GOT3 (cell line): ENCODE data around the gene DRC1.

Experiments
- DNase-seq: peaks from one replicate; lab custom pipeline; 2025; ENCODE audit warnings: mixed read lengths; lab: John Stamatoyannopoulos, UW

The DRC1 gene

DNA sequence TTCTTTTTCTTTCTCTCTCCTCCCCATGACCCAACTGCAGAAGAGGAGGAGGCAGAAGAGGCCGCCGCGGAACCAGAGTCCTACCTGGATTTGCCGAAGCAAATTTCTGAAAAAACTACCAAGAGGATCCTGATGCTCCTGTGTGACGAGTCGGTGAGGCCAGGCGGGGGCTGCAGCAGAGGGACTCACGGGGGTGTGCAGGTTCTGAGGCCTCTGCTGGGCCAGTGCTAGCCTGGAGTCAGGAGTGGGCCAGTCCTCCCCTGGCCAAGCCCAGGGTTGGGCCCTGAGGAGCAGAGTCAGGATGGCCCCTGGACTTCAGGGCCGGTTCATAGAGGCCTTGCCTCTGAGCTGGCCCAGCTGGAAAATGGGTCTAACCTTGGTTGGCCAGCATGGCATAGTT, 46.9 kb downstream of the DRC1 start:
- DNase-seq = no peak

GRCh38 chr2:26449278-26450030, 47.7 kb downstream of the DRC1 start:
- no peak for DNase-seq

DNA sequence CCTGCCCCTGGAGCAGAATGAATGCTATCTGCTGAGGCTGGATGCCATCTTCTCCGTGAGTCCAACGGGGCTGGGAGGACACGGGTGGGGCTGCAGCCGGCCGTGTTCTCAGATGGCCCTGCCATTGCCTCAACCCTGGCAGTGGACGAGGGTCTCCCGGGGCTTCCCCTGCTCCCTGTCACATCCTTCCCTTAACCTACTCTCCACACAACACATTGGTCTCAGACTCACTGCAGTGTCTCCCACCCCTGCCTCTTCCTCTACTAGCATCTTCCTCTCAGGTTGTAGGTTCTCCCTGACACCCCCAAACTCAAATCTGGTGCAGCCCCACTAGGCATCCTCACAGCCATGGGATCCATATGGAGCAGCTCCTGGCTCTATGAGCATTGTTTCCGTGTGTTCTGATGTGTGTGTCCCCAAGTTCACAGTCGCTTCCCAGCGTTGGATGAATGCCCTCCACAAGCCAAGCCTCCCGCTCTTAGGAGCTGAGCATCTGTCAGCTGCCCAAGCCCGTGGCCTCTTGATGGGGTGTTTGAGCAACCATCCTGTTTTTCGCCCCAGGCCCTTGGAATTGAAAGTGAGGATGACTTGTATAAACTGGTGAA, 48.4 kb downstream of the DRC1 start:
- no peak for DNase-seq

DNA sequence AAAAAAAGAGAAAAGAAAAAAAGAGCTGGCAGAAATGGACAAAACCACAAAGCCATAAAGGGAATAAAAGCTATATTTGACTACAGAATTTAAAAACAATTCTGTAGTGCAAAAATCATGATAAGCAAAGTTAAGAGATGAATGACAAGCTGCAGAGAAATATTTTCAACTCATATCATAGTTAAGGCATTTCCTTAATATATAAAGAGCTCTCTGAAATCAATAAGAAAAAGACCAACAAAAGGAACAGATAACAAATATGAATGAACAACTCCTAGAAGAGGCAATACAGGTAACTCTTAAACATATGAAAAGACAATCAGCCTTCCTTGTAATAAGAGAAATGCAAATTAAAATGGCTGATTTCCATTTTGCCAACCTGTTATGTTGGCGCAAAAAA, 50.0 kb downstream of the DRC1 start:
- DNase-seq = no peak

DNA sequence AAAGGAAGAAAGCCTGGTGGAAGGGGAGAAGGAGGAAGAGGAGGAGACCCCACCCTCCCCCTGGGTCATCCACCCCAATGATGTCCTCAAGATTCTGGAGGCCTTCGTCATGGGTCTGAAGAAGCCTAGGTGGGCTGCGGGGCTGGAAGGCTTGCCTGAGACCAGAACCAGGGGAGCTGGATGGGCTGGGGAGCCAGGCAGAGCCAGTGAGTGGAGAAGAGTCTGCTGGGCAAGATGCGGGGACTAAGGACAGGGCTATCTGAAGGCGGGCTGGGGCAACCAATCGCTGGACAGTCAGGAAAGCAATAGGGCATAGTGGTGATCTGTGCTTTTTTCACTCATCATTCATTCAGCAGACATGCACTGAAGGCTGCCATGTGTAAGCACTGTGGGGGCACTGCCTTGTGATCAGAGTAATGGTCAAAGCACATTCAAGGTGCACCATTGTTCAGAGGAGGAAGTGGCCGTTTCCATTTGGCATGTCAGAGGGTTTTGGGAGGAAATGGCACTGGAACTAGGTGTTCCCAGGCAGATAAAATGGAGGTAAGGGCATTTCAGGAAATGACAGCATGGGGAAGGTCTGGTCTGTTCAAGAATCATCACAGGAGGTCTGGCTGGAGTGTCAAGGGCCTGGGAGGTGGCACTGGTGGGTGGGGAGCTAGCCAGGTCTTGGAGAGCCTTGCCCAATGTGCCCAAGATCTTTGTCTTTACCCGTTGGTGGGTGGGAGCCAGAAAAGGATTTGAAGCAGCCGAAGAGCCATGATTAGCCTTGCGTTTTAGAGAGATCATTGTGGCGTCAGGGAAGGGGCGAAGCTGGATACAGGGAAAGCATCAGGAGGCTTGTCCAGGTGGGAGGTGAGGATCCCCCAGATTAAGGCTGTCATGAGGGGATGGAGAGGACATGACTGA, 52.0 kb downstream of the DRC1 start:
- no peak for DNase-seq

DNA sequence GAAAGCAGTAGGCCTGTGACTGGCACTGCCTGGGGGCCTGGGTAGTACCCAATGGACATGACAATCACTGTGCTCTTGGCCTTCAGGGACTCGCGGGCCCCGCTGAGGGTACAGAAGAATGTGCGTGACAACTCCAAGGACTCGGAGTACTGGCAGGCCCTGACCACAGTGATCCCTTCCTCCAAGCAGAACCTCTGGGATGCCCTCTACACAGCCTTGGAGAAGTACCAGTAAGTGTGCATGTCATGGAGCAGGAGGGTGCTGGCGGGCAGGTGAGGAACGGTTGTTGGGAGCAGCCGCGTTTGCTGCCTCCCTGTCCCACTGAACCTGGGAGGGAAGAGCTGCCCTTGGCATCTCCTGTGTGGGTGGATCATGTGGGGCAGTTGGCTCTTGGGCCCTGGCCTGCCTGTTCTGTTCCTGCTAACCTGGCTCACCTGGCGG, 52.9 kb downstream of the DRC1 start:
- DNase-seq = no peak

DNA sequence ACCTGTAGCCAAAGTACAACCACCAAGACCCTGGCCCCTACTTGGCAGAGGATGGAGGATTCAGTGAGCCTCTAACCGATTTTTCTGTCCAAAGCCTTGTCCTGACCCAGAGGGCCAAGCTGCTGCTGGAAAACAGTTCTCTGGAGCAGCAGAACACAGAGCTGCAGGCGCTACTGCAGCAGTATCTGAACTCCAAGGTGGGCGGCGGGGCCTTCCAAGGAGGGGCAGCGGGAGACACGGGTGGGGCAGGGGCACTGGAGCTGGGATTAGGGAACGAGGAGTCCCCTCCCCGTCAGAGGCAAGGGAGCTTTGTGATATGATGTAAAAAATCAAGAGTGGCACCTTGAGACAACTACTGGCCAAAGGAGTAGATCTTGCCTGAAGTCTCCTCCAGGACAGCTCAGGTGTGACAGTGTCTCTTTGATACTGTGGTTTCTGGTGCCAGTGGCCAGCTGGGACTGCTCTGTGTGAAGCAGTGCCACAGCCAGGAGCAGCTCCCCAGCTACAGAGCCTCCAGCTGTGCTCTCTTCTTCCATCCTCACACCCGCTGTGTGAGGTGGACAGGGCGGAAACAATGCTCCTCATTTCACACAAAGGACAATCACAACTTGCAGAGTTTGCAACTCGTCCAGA, 53.4 kb downstream of the DRC1 start:
- DNase-seq = no peak

- DNase-seq = no peak
Observed at GRCh38 chr2:26455670-26456439, 54.1 kb downstream of the DRC1 start.

DNA sequence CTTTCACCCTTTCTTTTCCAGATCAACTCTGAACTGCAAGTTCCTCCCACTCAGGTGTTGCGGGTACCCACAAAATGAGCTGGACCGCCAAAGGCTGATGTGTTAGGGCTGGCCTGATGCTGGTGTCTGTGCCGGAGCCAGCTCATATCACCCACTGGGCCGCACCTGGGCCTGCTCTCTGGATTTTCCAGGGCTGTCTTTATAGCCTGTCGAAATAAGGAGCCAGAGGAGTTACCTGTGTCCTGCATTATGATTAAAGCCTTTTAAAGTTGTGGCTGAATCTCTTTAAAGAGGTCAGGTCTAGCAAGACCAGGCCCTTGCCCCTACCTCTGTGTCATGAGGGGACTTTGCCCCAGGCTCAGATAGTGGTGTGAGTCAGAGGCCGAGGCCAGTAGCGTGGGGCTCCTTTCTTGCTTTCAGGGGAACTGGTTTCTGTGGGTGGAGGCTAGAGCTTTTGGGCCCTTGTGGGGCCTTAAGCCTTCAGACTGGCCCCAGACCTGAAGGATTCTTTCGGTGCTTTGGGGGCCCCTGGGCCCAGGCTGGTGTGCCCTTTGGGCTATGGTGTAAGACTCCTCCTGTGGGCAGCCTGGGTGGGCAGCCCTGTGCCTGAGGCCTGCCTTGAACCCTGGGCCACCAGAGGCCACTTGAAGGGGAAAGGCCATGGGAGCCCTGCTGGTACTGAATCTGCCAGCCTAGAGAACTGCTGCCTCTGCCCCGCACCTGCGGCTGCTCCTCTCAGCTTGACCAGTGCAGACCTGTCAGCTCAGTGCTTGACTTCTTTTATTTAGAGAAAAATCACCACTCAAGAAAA, 54.9 kb downstream of the DRC1 start:
- DNase-seq = no peak

DNA sequence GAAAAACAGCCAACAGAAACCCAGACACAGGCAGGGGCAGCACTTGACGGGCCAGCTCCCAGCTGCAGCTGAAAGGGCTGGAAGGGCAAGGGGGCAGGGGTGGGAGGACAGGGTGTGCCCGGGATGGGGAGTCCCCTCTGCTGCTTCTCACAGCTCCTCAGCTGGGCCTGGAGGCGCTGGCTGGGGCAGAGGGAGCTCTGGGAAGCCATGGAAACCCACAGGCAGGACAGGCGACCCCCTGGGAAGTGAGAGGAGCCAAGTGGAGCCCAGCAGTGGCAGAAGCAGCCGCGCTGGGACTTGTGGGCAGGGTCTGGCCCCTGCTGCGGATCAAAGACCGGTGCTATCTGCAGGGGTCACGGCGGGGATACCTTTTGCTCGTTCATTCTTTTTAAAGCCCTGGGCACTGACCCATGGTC, 55.5 kb downstream of the DRC1 start:
- DNase-seq = no peak

GRCh38 chr2:26457695-26458364, 56.1 kb downstream of the DRC1 start:
- DNase-seq = no peak

DNA sequence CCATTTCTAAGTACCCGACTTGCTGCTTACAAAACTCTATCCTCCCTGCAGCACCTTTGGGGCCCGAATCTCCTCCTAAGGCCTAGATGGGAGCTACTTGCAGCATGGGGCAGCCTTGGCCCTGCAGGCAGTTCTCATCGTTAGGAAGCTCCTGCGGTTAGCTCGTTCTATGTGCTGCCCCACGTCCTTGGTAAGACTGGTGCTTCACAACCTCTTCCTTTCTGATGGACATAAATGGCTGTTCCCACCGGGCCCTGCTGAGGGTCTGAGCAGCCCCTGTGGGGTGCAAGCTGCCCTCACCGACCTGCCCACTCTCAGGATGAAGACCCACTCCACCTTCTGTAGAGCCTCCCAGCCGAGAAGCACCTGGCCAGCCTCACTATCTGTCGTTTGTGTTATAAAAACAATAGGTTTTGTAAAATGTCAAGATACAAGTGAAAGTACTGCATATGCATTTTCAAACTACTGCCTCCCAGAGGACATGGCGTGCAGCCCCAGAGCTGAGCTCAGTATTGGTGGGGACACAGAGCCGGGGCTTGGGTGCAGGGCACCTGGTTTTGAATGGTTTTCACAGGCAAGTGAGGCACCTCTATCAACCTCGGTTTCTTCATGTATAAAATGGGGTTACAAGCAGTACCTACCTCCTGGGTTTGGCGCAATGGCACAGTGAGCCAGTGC, 56.8 kb downstream of the DRC1 start:
- no peak for DNase-seq

DNA sequence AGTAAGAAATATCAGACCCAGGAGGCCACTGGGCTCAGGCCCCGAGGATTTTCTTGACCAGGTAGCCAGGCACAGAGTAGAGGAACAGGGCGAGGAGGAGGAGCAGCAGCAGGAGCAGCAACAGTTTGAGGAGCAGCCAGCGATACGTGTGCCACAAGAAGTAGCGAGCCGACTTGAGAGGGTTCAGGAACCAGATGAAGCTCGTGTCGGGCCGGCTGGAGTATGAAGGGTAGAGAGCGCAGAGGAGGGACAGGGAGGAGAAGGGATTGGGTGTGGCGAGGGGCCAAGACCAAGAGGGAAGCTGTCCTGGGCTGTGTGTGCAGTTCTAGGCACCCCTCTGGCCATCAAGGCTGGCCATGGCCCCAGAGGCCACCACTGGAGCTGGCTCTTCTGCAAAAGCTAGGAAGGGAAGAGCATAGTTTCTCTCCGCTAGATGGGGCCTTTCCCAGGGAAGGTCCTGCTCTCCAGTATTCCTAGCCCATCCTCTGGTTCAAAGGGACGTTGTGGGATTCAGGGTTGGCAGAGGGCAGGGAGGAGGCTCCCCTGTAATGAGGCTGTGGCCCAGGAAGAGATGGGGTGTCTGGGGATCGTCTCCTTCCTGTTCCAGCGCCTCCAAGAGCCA, 58.4 kb downstream of the DRC1 start:
- DNase-seq = no peak

- no peak for DNase-seq
Observed at GRCh38 chr2:26460613-26461031, 58.9 kb downstream of the DRC1 start.

GRCh38 chr2:26461601-26462023, 59.9 kb downstream of the DRC1 start:
- no peak for DNase-seq

GRCh38 chr2:26462100-26462499, 60.4 kb downstream of the DRC1 start:
- DNase-seq = no peak

GRCh38 chr2:26462511-26463243, 61.0 kb downstream of the DRC1 start:
- DNase-seq = no peak
